B cell (primary cell): Measurements from ENCODE around the gene TSPAN8. TPM values are rescaled to one million over a fixed set of nuclear protein-coding genes. Genes with fewer than 3 reads are reported as not detected.

ENCODE experiments used
- ATAC-seq: fragments of 200-7000 bp; cut with Tn5 transposase; one replicate; pipeline ENCODE4 v1.10.0; 2021; ENCODE audit warnings: low read depth, mild to moderate bottlenecking, moderate number of reproducible peaks, moderate library complexity
- CTCF ChIA-PET: fragments of 350-600 bp; sonication (Branson Sonifier 250); formaldehyde crosslinking; loops from one replicate; lab custom pipeline; 2021; ENCODE audit warnings: antibody characterized with exemption, inconsistent platforms; lab: Charles Lee
- POLR2A ChIA-PET: fragments of 350-600 bp; sonication (Branson Sonifier 250); formaldehyde crosslinking; loops from one replicate; lab custom pipeline; 2021; ENCODE audit warnings: antibody characterized with exemption; lab: Charles Lee
- DNase-seq: peaks from one replicate; pipeline ENCODE4 v3.0.0; 2013
- H2AFZ ChIP-seq: 2 replicates; pipeline ENCODE4 v1.6.1; 2012; ENCODE audit warnings: mild to moderate bottlenecking, low read depth, low read length; ENCODE audit not compliant: insufficient read depth, poor library complexity, severe bottlenecking
- H3K27ac ChIP-seq, 2 donors: 1 replicate in 1 of 2; 2 replicates in 1 of 2; pipeline ENCODE4 v1.5.1; 2012 to 2013; ENCODE audit warnings: low read length in 2 of 2, mild to moderate bottlenecking in 2 of 2, moderate library complexity in 1 of 2
- H3K27me3 ChIP-seq, 4 experiments: fragments of 200-600 bp in 1 of 4; sonication (generic) in 1 of 4; replicated peaks in 1 of 4; 1 replicate in 2 of 4; 2 replicates in 2 of 4; pipeline versions ENCODE4 v1.6.1 to v1.7.0; 2013 to 2016; ENCODE audit warnings: low read length in 3 of 4, mild to moderate bottlenecking in 2 of 4, mixed read lengths in 1 of 4, moderate library complexity in 1 of 4; ENCODE audit not compliant: insufficient read depth in 4 of 4, control insufficient read depth in 3 of 4; ENCODE audit errors: control extremely low read depth in 1 of 4
- H3K36me3 ChIP-seq, 2 experiments: replicated peaks in 1 of 2; 1 replicate in 1 of 2; 2 replicates in 1 of 2; pipeline versions ENCODE4 v1.6.1 to v1.7.1; 2013; ENCODE audit warnings: low read length in 1 of 2; ENCODE audit not compliant: insufficient read depth in 2 of 2, control insufficient read depth in 1 of 2; ENCODE audit errors: control extremely low read depth in 1 of 2, extremely low read depth in 1 of 2
- H3K4me1 ChIP-seq, 2 donors: fragments of 200-600 bp in 1 of 2; sonication (generic) in 1 of 2; 1 replicate in 1 of 2; 2 replicates in 1 of 2; pipeline versions ENCODE4 v1.5.1 to v1.6.1; 2013 to 2017; ENCODE audit warnings: low read length in 2 of 2; ENCODE audit not compliant: control insufficient read depth in 2 of 2, insufficient read depth in 2 of 2
- H3K4me2 ChIP-seq: replicated peaks from 2 replicates; pipeline ENCODE3; 2012; ENCODE audit warnings: mild to moderate bottlenecking, low read depth, low read length; ENCODE audit not compliant: poor library complexity, severe bottlenecking
- H3K4me3 ChIP-seq, 5 experiments: fragments of 200-600 bp in 1 of 5; sonication (generic) in 1 of 5; 1 replicate in 3 of 5; 2 replicates in 2 of 5; pipeline versions ENCODE4 v1.5.1 to v1.7.0; 2011 to 2016; ENCODE audit warnings: low read length in 4 of 5, mild to moderate bottlenecking in 4 of 5, low read depth in 2 of 5, control low read depth in 1 of 5, moderate library complexity in 1 of 5; ENCODE audit not compliant: insufficient read depth in 1 of 5; ENCODE audit errors: control extremely low read depth in 1 of 5, extremely low read depth in 1 of 5
- H3K79me2 ChIP-seq: fragments of 200-600 bp; sonication (generic); one replicate; pipeline ENCODE4 v1.6.0; 2016; ENCODE audit warnings: low read length; ENCODE audit not compliant: control insufficient read depth, insufficient read depth
- H3K9ac ChIP-seq: fragments of 200-600 bp; sonication (generic); 2 replicates; pipeline ENCODE4 v1.6.1; 2017; ENCODE audit warnings: mild to moderate bottlenecking, low read length, moderate library complexity
- H3K9me3 ChIP-seq, 3 donors: one replicate each; pipeline versions ENCODE4 v1.6.1 to v1.7.1; 2013; ENCODE audit warnings: low read length in 2 of 3; ENCODE audit not compliant: control insufficient read depth in 2 of 3, insufficient read depth in 1 of 3; ENCODE audit errors: control extremely low read depth in 1 of 3
- H4K20me1 ChIP-seq: 2 replicates; pipeline ENCODE4 v1.6.0; 2012; ENCODE audit warnings: mild to moderate bottlenecking, low read length; ENCODE audit not compliant: insufficient read depth, control insufficient read depth, poor library complexity, severe bottlenecking
- H3K27ac Mint-ChIP-seq: one replicate; pipeline ENCODE4 v1.8.0; 2021; ENCODE audit warnings: mixed read lengths
- H3K27me3 Mint-ChIP-seq: one replicate; pipeline ENCODE4 v1.8.0; 2021; ENCODE audit warnings: mixed read lengths
- H3K4me1 Mint-ChIP-seq: one replicate; pipeline ENCODE4 v1.8.0; 2021; ENCODE audit warnings: mixed read lengths
- H3K4me3 Mint-ChIP-seq: one replicate; pipeline ENCODE4 v1.8.0; 2021; ENCODE audit warnings: mixed read lengths
- H3K9me3 Mint-ChIP-seq: one replicate; pipeline ENCODE4 v1.8.0; 2022; ENCODE audit warnings: mixed read lengths; ENCODE audit not compliant: insufficient read depth
- CTCF ChIP-seq: fragments of 200-600 bp; IDR thresholded peaks from one replicate; pipeline ENCODE4 v1.8.0; 2022; ENCODE audit warnings: antibody characterized with exemption, mild to moderate bottlenecking
- EZH2 ChIP-seq: IDR thresholded peaks from 2 replicates; pipeline ENCODE4 v1.6.1; 2012; ENCODE audit warnings: borderline replicate concordance, low read depth, mild to moderate bottlenecking, moderate library complexity, low read length; ENCODE audit not compliant: insufficient read depth, poor library complexity, severe bottlenecking
- WGBS: methylation state at CpG from one replicate; pipeline ENCODE4 v1.1.5; 2013; ENCODE audit warnings: missing lambda C conversion rate; ENCODE audit not compliant: insufficient coverage; 5-methylcytosine and 5-hydroxymethylcytosine counted together
- intact Hi-C: fragments of 100-400 bp; cut with micrococcal nuclease; formaldehyde crosslinking; loops from one replicate; pipeline ENCODE4 v1.10.0; 2022
- polyA plus RNA-seq: library from polyadenylated mRNA; depleted of rRNA; stranded (reverse); fragments of >200 nt; gene quantifications from 2 replicates; pipeline ENCODE4 v1.2.3, GENCODE V29; 2012
- total RNA-seq, 2 donors: library from RNA; stranded (reverse); fragments of 120-200 nt in 1 of 2; gene quantifications; 1 replicate in 1 of 2; 2 replicates in 1 of 2; pipeline versions ENCODE4 v1.2.3 to v1.2.4, GENCODE V29; 2013 to 2022

TSPAN8 gene
- total and polyA plus RNA-seq, 2 donors (not counting 1 experiment from before 2014, with no cell fraction given) = not detected

- Histone ChIP-seq H4K20me1 (no peaks in the 10 kb centered on the region), H2AFZ (no peak overlapping the region), H3K4me1 (no peaks in the 10 kb centered on the region), H3K27me3 (no peaks in the 10 kb centered on the region), H3K27ac (no peak overlapping the region), H3K9me3 (no peaks in the 10 kb centered on the region), H3K79me2 (no peaks in the 10 kb centered on the region), H3K9ac (no peak overlapping the region), H3K36me3 (no peaks in the 10 kb centered on the region), H3K4me2 (no peak overlapping the region), H3K4me3 (no peak overlapping the region)
- no peaks in the 10 kb centered on the region for H3K27me3 Mint-ChIP-seq
- H3K9me3 Mint-ChIP-seq = no peaks in the 10 kb centered on the region
- ATAC-seq (no peak), DNase-seq (no peak)
- ChIA-PET CTCF (no interaction called here), POLR2A (no interaction called here)
- H3K4me3 Mint-ChIP-seq = no peak overlapping the region
- no peak for TF ChIP-seq CTCF
- no peak for TF ChIP-seq EZH2
- H3K4me1 Mint-ChIP-seq = no peaks in the 10 kb centered on the region
- H3K27ac Mint-ChIP-seq = no peak overlapping the region
- intact Hi-C loops = no loop called here
These were observed 17.0 kb upstream of the TSPAN8 start for GRCh38 chr12:71174825-71175224.

- Histone ChIP-seq H3K4me2 (no peak overlapping the region), H4K20me1 (no peaks in the 10 kb centered on the region), H3K36me3 (no peaks in the 10 kb centered on the region), H3K27ac (no peak overlapping the region), H3K9me3 (no peaks in the 10 kb centered on the region), H3K4me1 (no peaks in the 10 kb centered on the region), H3K9ac (no peak overlapping the region), H2AFZ (no peak overlapping the region), H3K79me2 (no peaks in the 10 kb centered on the region), H3K4me3 (no peak overlapping the region), H3K27me3 (no peaks in the 10 kb centered on the region)
- CTCF ChIA-PET = no interaction called here
- Mint-ChIP-seq H3K4me3 (no peak overlapping the region), H3K27me3 (no peaks in the 10 kb centered on the region), H3K9me3 (no peaks in the 10 kb centered on the region), H3K4me1 (no peaks in the 10 kb centered on the region), H3K27ac (no peak overlapping the region)
- TF ChIP-seq EZH2 (no peak), CTCF (no peak)
- ATAC-seq (no peak), DNase-seq (no peak)
- WGBS = no CpG with 5 or more reads among the region's 1 CpG
- intact Hi-C loops = no loop called here
- POLR2A ChIA-PET = no interaction called here
These were observed 16.3 kb upstream of the TSPAN8 start for GRCh38 chr12:71174146-71174545.
